Suprapubic skin (tissue), 4 donors: ENCODE data around the gene PIGB.

ENCODE experiments used
- POLR2A ChIP-seq, 2 donors: fragments of 450-650 bp; IDR thresholded peaks; one replicate each; pipeline ENCODE4 v1.6.1; 2017; ENCODE audit warnings: antibody characterized with exemption in 2 of 2, mild to moderate bottlenecking in 2 of 2, moderate library complexity in 2 of 2
- POLR2AphosphoS5 ChIP-seq, 3 donors: sonication (generic); formaldehyde crosslinking; IDR thresholded peaks; one replicate each; pipeline ENCODE4 v1.6.1; 2017; ENCODE audit warnings: antibody characterized with exemption in 3 of 3

GRCh38 chr15:55379095-55379494 is 60.1 kb downstream of the PIGB start:
- no peak for TF ChIP-seq POLR2A (IDR thresholded peaks at IDR 0.05)
- no peak for TF ChIP-seq POLR2AphosphoS5 (IDR thresholded peaks at IDR 0.05)
